Activated CD4-positive, alpha-beta T cell treated with anti-CD3 and anti-CD28 coated beads, Interleukin-2, amount 10 ng/mL, durations not matched to agents 24 days and 14 days (primary cell): ENCODE results near the gene NFATC2. TPM values are rescaled to one million over a fixed set of nuclear protein-coding genes. Genes with fewer than 3 reads are reported as not detected.
"Not testable (repeated sequence)": the region's sequence is repeated elsewhere in the genome, so short reads cannot be mapped to it uniquely, and the experiment has no call there.

Experiments
- DNase-seq: peaks from one replicate; pipeline ENCODE4 v3.0.0; 2022
- H3K27ac Mint-ChIP-seq: one replicate; pipeline ENCODE4 v1.8.0; 2022; ENCODE audit warnings: mild to moderate bottlenecking, mixed read lengths
- H3K27me3 Mint-ChIP-seq: one replicate; pipeline ENCODE4 v1.8.0; 2022; ENCODE audit warnings: mixed read lengths
- H3K36me3 Mint-ChIP-seq: one replicate; pipeline ENCODE4 v1.8.0; 2022; ENCODE audit warnings: low read depth, mild to moderate bottlenecking, mixed read lengths
- H3K4me1 Mint-ChIP-seq: one replicate; pipeline ENCODE4 v1.8.0; 2021; ENCODE audit warnings: mixed read lengths
- H3K4me3 Mint-ChIP-seq: one replicate; pipeline ENCODE4 v1.8.0; 2022; ENCODE audit warnings: mild to moderate bottlenecking, moderate library complexity, mixed read lengths
- H3K9me3 Mint-ChIP-seq: one replicate; pipeline ENCODE4 v1.8.0; 2021; ENCODE audit warnings: mixed read lengths
- intact Hi-C: fragments of 100-400 bp; cut with micrococcal nuclease; formaldehyde crosslinking; loops from one replicate; pipeline ENCODE4 v1.15.1; 2023
- total RNA-seq: library from RNA; stranded (reverse); gene quantifications from 2 replicates; pipeline ENCODE4 v1.2.3, GENCODE V29; 2022

NFATC2 gene
- total RNA-seq, 1 donor from 2014 or later = 65.0 TPM

GRCh38 chr20:51541189-51542032, 1.1 kb downstream of the NFATC2 start:
- Mint-ChIP-seq H3K9me3 (peaks cover 7% of the 10 kb centered on the region), H3K27me3 (peaks cover 15% of the 10 kb centered on the region), H3K27ac (peak overlapping the region; percentile 100), H3K4me1 (peaks cover 49% of the 10 kb centered on the region), H3K4me3 (peak overlapping the region; percentile 95), H3K36me3 (peaks cover 44% of the 10 kb centered on the region)
- intact Hi-C loops = loop anchor here (1.0 to 10.0 kb wide), 12 partner anchors 10 to 503 kb away; no protein-coding TSS in a partner anchor
- DNase-seq = peak; percentile 96

- H3K9me3 Mint-ChIP-seq = peaks cover 4% of the 10 kb centered on the region
- H3K4me3 Mint-ChIP-seq = peak overlapping the region; percentile 95
- peaks cover 50% of the 10 kb centered on the region for H3K36me3 Mint-ChIP-seq
- DNase-seq = peak; percentile 71
- peaks cover 56% of the 10 kb centered on the region for H3K4me1 Mint-ChIP-seq
- peak overlapping the region; percentile 100 for H3K27ac Mint-ChIP-seq
- intact Hi-C loops = loop anchor here (2.0 to 10.0 kb wide), 4 partner anchors 16 to 504 kb away; no protein-coding TSS in a partner anchor
- H3K27me3 Mint-ChIP-seq = peaks cover 11% of the 10 kb centered on the region
Observed at GRCh38 chr20:51540580-51540979, 1.9 kb downstream of the NFATC2 start.

- intact Hi-C loops = loop anchor here (2.0 to 10.0 kb wide), 4 partner anchors 15 to 505 kb away; no protein-coding TSS in a partner anchor
- H3K9me3 Mint-ChIP-seq, H3K27me3 Mint-ChIP-seq, DNase-seq: not testable (repeated sequence)
- Mint-ChIP-seq H3K36me3 (peaks cover 54% of the 10 kb centered on the region), H3K27ac (peak overlapping the region; percentile 100), H3K4me3 (peak overlapping the region; percentile 95), H3K4me1 (peaks cover 61% of the 10 kb centered on the region)
Observed at GRCh38 chr20:51540074-51540473, 2.4 kb downstream of the NFATC2 start.

DNA sequence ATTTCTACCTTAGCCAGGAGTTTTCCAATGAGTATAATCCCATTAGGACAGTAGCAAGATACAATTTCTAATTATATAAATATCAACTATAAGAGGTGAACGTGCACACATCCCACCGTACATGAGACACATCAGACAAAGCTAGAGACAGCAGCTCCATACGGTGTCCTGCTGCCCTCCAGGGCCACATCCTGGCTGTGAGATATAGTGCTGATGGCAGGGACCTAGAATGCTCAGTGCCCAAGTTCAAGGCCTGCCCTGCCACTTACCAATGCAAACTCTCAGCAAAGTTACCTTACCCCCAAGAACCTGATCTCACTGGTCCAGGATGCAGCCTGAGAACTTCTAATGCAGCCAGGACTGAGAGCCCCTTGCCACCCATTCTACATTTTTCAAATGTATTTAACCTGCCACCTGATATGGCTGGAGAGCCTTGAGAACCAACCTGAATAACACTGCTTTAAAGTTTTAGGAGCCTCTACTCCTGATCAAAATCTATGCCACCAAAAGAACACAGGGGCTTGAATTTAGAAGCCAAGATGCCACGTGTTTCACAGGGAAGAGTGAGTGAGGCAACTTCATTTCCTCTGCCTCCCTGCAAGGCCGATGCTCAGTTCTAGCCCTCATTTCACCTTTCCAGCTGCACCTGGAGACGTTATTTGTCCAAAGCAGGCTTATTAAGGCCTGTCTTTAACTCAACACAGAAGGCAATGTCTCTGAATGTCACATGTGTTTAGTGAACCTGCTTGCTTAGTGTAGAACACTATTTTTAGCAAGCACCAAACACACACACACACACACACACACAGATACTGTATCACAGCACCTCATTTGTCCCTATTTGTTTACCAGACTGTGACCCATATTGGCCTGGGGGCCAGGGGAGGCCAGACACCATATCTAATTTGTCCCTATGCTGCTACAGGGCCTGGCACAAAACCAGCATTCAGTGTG, 6.1 kb downstream of the NFATC2 start:
- DNase-seq = no peak
- H3K36me3 Mint-ChIP-seq = peaks cover 70% of the 10 kb centered on the region
- intact Hi-C loops = no loop called here

DNA sequence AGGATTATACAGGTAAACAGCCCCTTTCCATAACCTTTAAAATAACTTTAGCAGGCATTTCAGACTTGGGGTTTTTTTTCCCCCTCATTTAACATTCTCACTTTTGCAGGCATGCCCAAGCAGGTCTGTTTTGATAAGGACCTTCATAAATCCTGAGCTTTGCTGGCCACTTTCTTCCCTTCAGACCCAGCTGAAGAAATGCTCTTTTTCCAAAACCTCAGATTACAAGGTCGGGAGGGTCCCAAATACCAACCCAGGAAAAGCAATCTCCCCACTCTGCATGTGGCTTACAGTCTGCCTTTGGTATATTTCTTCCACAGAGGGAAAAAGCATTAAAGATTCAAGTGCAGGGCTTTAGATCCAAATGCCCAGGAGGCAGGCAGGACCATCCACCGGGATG, 6.8 kb downstream of the NFATC2 start:
- DNase-seq = no peak
- Mint-ChIP-seq H3K36me3 (peaks cover 66% of the 10 kb centered on the region), H3K27ac (peak overlapping the region; percentile 97), H3K4me3 (peak overlapping the region; percentile 62), H3K27me3 (no peaks in the 10 kb centered on the region), H3K4me1 (peaks cover 82% of the 10 kb centered on the region), H3K9me3 (no peaks in the 10 kb centered on the region)
- intact Hi-C loops = no loop called here

More for the DNA sequence above, 6.1 kb downstream of the NFATC2 start:
- Mint-ChIP-seq H3K27ac (peak overlapping the region; percentile 97), H3K4me3 (peak overlapping the region; percentile 62), H3K4me1 (peaks cover 83% of the 10 kb centered on the region), H3K9me3 (no peaks in the 10 kb centered on the region), H3K27me3 (no peaks in the 10 kb centered on the region)

DNA sequence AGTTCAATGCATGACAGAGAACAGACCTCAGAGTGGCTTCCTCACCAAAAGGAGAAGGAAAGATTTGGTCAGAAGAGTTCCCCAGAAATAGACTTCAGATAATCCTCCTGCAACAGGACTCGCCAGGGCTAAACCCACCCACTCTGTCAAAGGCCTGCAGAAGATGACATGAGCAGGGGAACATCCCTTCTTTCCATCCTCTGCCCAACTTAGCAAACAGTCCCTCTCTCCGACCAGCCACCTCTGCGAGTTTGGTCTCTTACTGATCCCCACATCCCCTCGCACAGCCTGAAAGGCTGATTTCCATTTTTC, 7.5 kb downstream of the NFATC2 start:
- intact Hi-C loops = no loop called here
- Mint-ChIP-seq H3K27me3 (no peaks in the 10 kb centered on the region), H3K27ac (peak overlapping the region; percentile 97), H3K9me3 (no peaks in the 10 kb centered on the region), H3K4me1 (peaks cover 83% of the 10 kb centered on the region), H3K36me3 (peaks cover 66% of the 10 kb centered on the region), H3K4me3 (peak overlapping the region; percentile 62)
- no peak for DNase-seq

- intact Hi-C loops = no loop called here
- Mint-ChIP-seq H3K36me3 (peaks cover 55% of the 10 kb centered on the region), H3K27ac (peak overlapping the region; percentile 66), H3K4me1 (peaks cover 78% of the 10 kb centered on the region), H3K9me3 (no peaks in the 10 kb centered on the region), H3K27me3 (no peaks in the 10 kb centered on the region), H3K4me3 (peak overlapping the region; percentile 18)
- no peak for DNase-seq
Observed at GRCh38 chr20:51533291-51534172, 9.0 kb downstream of the NFATC2 start.

DNA sequence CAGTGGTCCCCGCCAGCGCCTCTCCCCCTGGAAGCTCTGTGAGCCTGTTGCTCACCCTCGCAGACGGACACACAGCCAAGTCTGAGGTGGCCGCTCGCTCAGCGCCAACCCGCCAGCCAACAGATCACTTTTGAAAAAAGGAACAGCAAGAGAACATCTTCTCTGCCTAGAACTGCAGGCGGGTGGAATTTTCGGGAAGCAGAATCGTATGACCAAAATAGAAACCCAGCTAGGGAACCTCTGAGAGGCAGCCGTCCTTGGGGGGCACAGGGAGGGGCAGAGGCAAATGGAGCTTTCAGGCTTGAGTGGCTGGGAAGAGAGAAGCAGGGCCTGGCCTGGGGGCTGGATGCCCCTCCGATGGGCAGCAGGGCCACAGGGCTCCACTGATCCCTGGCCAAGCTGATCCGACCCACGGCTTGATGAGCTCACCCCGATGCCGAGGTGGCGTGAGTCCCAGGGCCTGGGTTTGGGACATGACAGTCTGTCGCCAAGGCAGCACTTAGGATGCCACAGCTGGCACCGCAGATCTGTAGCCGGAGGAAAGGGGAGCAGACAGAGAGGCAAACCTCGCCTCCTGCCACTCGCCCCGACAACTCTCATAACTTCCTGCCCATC, 9.8 kb downstream of the NFATC2 start:
- peaks cover 50% of the 10 kb centered on the region for H3K36me3 Mint-ChIP-seq
- H3K9me3 Mint-ChIP-seq = no peaks in the 10 kb centered on the region
- peak overlapping the region; percentile 34 for H3K4me3 Mint-ChIP-seq
- peaks cover 77% of the 10 kb centered on the region for H3K4me1 Mint-ChIP-seq
- DNase-seq = no peak
- no peaks in the 10 kb centered on the region for H3K27me3 Mint-ChIP-seq
- H3K27ac Mint-ChIP-seq = peak overlapping the region; percentile 98
- intact Hi-C loops = no loop called here

DNA sequence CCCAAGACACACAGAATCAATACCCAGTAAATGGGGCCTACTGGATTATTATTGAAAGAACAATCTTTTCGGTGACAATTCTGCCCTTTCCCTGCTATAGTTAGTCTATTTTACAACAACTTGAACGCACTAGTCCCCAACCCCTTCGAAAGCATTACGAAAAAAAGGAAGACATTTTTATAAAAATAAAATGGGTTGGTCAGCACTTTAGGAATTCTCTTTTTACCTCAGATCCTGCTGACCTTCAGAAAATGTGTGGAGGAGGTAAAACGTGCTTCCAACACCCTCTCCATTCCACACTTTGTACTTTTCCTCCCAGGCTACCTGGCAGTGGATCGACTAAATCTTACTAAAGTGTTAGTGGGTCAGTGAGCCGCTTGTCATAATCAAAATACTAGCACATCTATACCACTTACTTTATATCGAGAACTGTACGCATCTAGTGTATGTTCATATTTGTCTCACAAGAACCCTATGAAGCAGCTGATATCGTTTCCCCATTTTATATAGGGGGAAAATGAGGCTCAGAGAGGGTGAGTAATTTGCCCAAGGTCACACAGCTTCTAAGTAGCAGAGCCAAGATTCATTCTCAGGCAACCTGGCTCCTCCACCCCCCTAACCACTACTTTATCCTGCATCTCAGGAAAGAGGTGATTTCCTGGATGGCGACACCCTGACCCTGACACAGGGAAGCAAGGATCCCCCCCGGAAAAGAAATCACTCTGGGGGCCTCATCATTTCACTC, 10.6 kb downstream of the NFATC2 start:
- H3K4me3 Mint-ChIP-seq = peak overlapping the region; percentile 74
- intact Hi-C loops = loop anchor here (1.0 kb wide), 5 partner anchors 9 to 132 kb away; no protein-coding TSS in a partner anchor
- peaks cover 77% of the 10 kb centered on the region for H3K4me1 Mint-ChIP-seq
- H3K27ac Mint-ChIP-seq = peak overlapping the region; percentile 98
- no peaks in the 10 kb centered on the region for H3K27me3 Mint-ChIP-seq
- peaks cover 48% of the 10 kb centered on the region for H3K36me3 Mint-ChIP-seq
- H3K9me3 Mint-ChIP-seq = no peaks in the 10 kb centered on the region
- no peak for DNase-seq

GRCh38 chr20:51531141-51531710, 11.3 kb downstream of the NFATC2 start:
- Mint-ChIP-seq H3K27me3 (no peaks in the 10 kb centered on the region), H3K4me3 (peak overlapping the region; percentile 74), H3K9me3 (no peaks in the 10 kb centered on the region), H3K27ac (peak overlapping the region; percentile 98), H3K4me1 (peaks cover 76% of the 10 kb centered on the region), H3K36me3 (peaks cover 41% of the 10 kb centered on the region)
- DNase-seq = peak; percentile 84
- intact Hi-C loops = loop anchor here (1.0 kb wide), 5 partner anchors 10 to 131 kb away; no protein-coding TSS in a partner anchor

DNA sequence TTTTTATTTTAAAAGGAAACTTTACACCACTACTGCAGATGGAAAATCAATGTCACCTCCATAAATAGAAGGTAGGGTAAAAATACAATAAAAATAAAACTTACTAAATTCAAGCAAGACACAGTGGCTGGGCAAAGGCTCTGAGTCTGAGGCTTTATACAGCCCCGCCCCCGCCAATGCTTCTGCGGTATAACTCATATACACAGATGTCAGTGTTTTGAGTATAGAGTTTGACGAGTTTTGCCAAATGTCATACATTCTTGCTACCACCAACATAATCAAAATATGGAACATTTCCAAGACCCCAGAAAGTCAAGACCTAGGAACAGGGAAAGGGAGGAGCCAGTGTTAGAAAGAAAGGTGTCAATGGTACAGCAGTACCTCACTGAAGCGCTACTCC, 12.8 kb downstream of the NFATC2 start:
- H3K27me3 Mint-ChIP-seq = no peaks in the 10 kb centered on the region
- intact Hi-C loops = loop anchor here (2.0 to 5.0 kb wide), 3 partner anchors 142 to 549 kb away; no protein-coding TSS in a partner anchor
- peak overlapping the region; percentile 98 for H3K27ac Mint-ChIP-seq
- H3K9me3 Mint-ChIP-seq = no peaks in the 10 kb centered on the region
- peaks cover 74% of the 10 kb centered on the region for H3K4me1 Mint-ChIP-seq
- DNase-seq = peak; percentile 81
- peaks cover 41% of the 10 kb centered on the region for H3K36me3 Mint-ChIP-seq
- peak overlapping the region; percentile 74 for H3K4me3 Mint-ChIP-seq
